SJSA1 (cell line): ENCODE results near the gene MYBPC3. TPM values are rescaled to one million over a fixed set of nuclear protein-coding genes. Genes with fewer than 3 reads are reported as not detected.

ENCODE experiments used
- DNase-seq, 2 experiments: peaks; one replicate each; pipeline ENCODE4 v3.0.0-alpha.2; 2015 to 2020; ENCODE audit warnings: low spot score in 2 of 2, low read depth in 1 of 2
- H3K27ac ChIP-seq: fragments of 250-450 bp; sonication (Bioruptor Pico); 2 replicates; pipeline ENCODE4 v1.5.1; 2020; ENCODE audit warnings: mild to moderate bottlenecking, moderate library complexity
- H3K27me3 ChIP-seq: fragments of 250-450 bp; sonication (Bioruptor Pico); replicated peaks from 2 replicates; pipeline ENCODE4 v1.5.1; 2020; ENCODE audit warnings: mild to moderate bottlenecking, moderate library complexity
- H3K36me3 ChIP-seq: fragments of 250-450 bp; sonication (Bioruptor Pico); 2 replicates; pipeline ENCODE4 v1.5.1; 2020; ENCODE audit warnings: mild to moderate bottlenecking
- H3K4me1 ChIP-seq: fragments of 250-450 bp; sonication (Bioruptor Pico); replicated peaks from 2 replicates; pipeline ENCODE4 v1.6.1; 2021; ENCODE audit warnings: mild to moderate bottlenecking
- H3K4me3 ChIP-seq: fragments of 250-450 bp; sonication (Bioruptor Pico); 2 replicates; pipeline ENCODE4 v1.5.1; 2020; ENCODE audit warnings: mild to moderate bottlenecking
- H3K9me3 ChIP-seq: fragments of 250-450 bp; sonication (Bioruptor Pico); replicated peaks from 2 replicates; pipeline ENCODE4 v1.5.1; 2020; ENCODE audit warnings: mild to moderate bottlenecking
- total RNA-seq: library from RNA; depleted of rRNA; stranded (reverse); fragments of >200 nt; shearing (Covaris generic); gene quantifications from 2 replicates; pipeline ENCODE4 v1.2.3, GENCODE V29; 2014; rRNA removed

Gene MYBPC3
- total RNA-seq, result not detected in 2 replicates

- H3K9me3 ChIP-seq, result no peaks in the 10 kb centered on the region
- H3K36me3 ChIP-seq, result no peaks in the 10 kb centered on the region
- peaks cover 9% of the 10 kb centered on the region for H3K4me1 ChIP-seq
- H3K27ac ChIP-seq, result no peak within 1 kb of the TSS
- no peaks in the 10 kb centered on the region for H3K27me3 ChIP-seq
- H3K4me3 ChIP-seq, result no peak within 1 kb of the TSS
- DNase-seq, result no peak
These were observed at the start of gene MYBPC3 for GRCh38 chr11:47352556-47352955. Gene MYBPC3 (minus strand): TSS chr11:47352702. CDS start chr11:47352647, 55 bp downstream.

DNA sequence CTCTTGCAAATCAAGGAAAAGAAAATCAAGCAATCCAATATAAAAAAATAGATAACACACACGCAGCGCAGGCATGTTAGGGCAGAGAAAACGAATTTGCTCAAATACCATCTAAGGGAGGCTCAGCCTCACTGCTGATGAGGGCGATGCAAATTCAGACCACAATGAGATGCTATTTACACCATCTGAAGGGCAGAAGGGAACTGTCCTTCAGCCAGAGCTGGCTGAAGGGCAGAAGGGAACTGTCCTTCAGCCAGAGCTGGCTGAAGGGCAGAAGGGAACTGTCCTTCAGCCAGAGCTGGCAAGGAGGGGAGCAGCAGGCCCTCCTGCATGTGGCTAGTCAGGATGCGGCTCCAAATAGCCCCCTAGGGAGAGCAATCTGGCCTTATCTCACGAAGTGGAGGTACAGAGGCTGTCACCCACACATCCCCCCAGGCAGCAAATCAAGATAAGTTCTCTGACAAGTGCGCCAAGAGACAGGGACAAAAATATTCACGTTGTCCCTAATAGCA lies 48.3 kb upstream of the MYBPC3 start:
- Histone ChIP-seq H3K9me3 (no peaks in the 10 kb centered on the region), H3K36me3 (no peaks in the 10 kb centered on the region), H3K27me3 (no peaks in the 10 kb centered on the region), H3K27ac (no peak overlapping the region), H3K4me1 (0 out of 2 replicates have a peak, but pooled peaks cover 3% of the 10 kb centered on the region), H3K4me3 (no peak overlapping the region)
- DNase-seq, result no peak

DNA sequence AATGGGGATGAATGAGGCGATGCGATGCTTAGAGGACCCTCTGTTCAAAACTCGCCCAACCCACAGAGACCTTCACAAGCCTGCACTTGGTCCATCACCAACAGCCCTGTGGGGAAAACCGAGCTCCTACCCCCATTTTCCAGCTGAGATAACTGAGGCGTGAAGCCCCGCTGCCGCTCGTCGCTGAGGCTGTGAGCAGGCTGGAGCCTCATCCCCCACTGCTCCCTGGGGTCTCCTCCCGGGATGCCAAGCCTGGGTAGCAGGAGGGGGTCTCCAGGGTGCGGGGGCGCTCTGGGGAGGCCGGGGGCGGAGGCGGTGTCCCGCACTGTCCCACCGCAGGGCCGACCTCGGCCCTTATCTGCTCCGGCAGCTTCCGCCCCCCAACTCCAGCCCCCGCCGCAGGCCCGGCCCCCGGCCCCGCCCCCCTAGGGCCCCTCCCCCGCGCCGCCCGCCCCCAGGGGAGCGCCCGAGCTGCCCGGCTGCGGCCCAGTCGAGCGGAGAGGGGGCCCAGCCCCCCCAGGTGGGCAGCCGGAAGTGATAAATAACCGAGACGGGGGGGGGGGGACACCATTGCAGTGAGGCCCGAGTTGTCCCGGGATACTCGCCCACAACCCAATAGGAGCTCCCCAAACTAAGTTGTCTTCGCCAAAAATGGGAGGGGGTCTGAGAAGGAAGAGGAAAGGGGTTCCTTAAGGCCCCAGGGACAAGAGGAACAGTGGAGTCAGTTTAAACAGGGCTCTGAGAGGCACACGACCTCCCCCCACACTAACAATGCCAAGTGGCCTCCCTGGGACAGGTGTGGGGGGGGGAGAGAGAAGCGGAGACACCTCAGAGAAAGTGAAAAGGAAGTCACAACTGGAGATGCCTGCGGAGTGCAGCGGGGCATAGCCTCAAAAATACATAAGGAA lies 47.6 kb upstream of the MYBPC3 start:
- Histone ChIP-seq H3K27me3 (no peaks in the 10 kb centered on the region), H3K4me1 (0 out of 2 replicates have a peak, but pooled peaks cover 3% of the 10 kb centered on the region), H3K9me3 (no peaks in the 10 kb centered on the region), H3K4me3 (peak overlapping the region; percentile 28), H3K36me3 (no peaks in the 10 kb centered on the region), H3K27ac (no peak overlapping the region)
- no peak for DNase-seq

- H3K4me1 ChIP-seq, result peaks cover 4% of the 10 kb centered on the region
- no peak overlapping the region for H3K27ac ChIP-seq
- H3K27me3 ChIP-seq, result no peaks in the 10 kb centered on the region
- no peak overlapping the region for H3K4me3 ChIP-seq
- no peaks in the 10 kb centered on the region for H3K36me3 ChIP-seq
- H3K9me3 ChIP-seq, result no peaks in the 10 kb centered on the region
- DNase-seq, result no peak
These were observed 46.0 kb upstream of the MYBPC3 start for GRCh38 chr11:47398551-47398950.

- no peak overlapping the region for H3K27ac ChIP-seq
- no peaks in the 10 kb centered on the region for H3K27me3 ChIP-seq
These were observed 45.5 kb upstream of the MYBPC3 start for GRCh38 chr11:47398011-47398410.

DNA sequence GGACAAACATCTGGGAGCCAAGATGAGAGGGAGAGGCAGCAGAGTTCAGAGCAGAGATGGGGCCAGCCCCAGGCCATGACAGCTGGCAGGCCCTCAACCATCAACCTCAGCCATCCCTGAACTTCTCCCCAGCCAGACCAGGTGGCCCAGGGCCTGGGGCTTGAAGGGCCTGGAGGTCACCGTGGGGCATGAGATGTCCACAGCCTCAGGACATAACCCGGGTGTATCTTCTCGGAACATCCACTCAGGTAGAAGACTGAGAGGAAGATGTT lies 43.5 kb upstream of the MYBPC3 start:
- Histone ChIP-seq H3K4me3 (no peak overlapping the region), H3K9me3 (no peaks in the 10 kb centered on the region), H3K27me3 (no peaks in the 10 kb centered on the region), H3K4me1 (peaks cover 16% of the 10 kb centered on the region), H3K27ac (no peak overlapping the region), H3K36me3 (no peaks in the 10 kb centered on the region)
- DNase-seq, result no peak

More at GRCh38 chr11:47398011-47398410, 45.5 kb upstream of the MYBPC3 start:
- DNase-seq, result no peak
- Histone ChIP-seq H3K4me1 (peaks cover 8% of the 10 kb centered on the region), H3K36me3 (no peaks in the 10 kb centered on the region), H3K9me3 (no peaks in the 10 kb centered on the region), H3K4me3 (no peak overlapping the region)

DNA sequence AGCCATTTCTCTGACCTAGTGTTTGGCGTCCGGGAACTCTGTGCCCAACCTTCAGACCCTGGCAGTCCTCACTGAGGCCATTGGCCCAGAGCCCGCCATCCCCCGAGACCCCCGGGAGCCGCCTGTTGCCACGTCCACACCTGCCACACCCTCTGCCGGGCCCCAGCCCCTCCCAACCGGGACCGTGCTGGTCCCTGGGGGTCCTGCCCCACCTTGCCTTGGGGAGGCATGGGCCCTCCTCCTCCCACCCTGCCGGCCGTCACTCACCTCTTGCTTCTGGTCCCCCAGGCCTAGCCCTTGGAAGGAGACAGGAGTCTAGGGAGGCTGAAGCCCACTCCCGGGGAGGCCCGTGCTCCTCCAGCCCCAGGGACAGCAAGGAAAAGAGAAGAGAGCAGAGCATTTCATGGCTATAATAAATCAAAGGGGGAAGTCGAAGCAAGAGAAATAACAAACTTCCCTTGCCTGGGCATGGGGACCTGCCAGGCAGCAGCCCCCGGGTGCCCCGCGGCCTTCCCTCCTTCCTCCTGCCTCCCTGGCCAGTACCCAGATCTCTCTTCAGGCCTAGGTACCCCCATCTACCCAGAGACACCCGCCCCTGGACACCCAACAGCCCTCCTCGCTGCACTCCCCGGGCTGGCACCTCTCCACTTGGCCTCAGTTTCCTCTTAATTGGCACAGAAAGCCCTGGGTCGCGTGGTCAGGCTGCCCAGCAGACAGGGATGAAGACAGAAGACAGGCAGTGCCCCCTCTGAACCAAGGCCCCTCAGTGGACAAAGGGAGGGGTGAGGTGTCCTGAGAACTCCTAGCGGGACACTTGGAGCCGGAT lies 42.9 kb upstream of the MYBPC3 start:
- no peaks in the 10 kb centered on the region for H3K9me3 ChIP-seq
- DNase-seq, result no peak
- H3K27me3 ChIP-seq, result no peaks in the 10 kb centered on the region
- H3K4me3 ChIP-seq, result no peak overlapping the region
- H3K27ac ChIP-seq, result no peak overlapping the region
- peaks cover 18% of the 10 kb centered on the region for H3K4me1 ChIP-seq
- no peaks in the 10 kb centered on the region for H3K36me3 ChIP-seq

GRCh38 chr11:47394322-47395222 lies 42.1 kb upstream of the MYBPC3 start:
- no peak overlapping the region for H3K4me3 ChIP-seq
- DNase-seq, result no peak
- H3K27ac ChIP-seq, result no peak overlapping the region

GRCh38 chr11:47394050-47394321 lies 41.5 kb upstream of the MYBPC3 start:
- DNase-seq, result no peak
- H3K4me1 ChIP-seq, result peaks cover 15% of the 10 kb centered on the region
- no peak overlapping the region for H3K27ac ChIP-seq
- H3K27me3 ChIP-seq, result no peaks in the 10 kb centered on the region
- H3K36me3 ChIP-seq, result no peaks in the 10 kb centered on the region
- H3K4me3 ChIP-seq, result no peak overlapping the region
- H3K9me3 ChIP-seq, result no peaks in the 10 kb centered on the region

More at GRCh38 chr11:47394322-47395222, 42.1 kb upstream of the MYBPC3 start:
- peaks cover 15% of the 10 kb centered on the region for H3K4me1 ChIP-seq
- no peaks in the 10 kb centered on the region for H3K36me3 ChIP-seq
- H3K27me3 ChIP-seq, result no peaks in the 10 kb centered on the region
- no peaks in the 10 kb centered on the region for H3K9me3 ChIP-seq

DNA sequence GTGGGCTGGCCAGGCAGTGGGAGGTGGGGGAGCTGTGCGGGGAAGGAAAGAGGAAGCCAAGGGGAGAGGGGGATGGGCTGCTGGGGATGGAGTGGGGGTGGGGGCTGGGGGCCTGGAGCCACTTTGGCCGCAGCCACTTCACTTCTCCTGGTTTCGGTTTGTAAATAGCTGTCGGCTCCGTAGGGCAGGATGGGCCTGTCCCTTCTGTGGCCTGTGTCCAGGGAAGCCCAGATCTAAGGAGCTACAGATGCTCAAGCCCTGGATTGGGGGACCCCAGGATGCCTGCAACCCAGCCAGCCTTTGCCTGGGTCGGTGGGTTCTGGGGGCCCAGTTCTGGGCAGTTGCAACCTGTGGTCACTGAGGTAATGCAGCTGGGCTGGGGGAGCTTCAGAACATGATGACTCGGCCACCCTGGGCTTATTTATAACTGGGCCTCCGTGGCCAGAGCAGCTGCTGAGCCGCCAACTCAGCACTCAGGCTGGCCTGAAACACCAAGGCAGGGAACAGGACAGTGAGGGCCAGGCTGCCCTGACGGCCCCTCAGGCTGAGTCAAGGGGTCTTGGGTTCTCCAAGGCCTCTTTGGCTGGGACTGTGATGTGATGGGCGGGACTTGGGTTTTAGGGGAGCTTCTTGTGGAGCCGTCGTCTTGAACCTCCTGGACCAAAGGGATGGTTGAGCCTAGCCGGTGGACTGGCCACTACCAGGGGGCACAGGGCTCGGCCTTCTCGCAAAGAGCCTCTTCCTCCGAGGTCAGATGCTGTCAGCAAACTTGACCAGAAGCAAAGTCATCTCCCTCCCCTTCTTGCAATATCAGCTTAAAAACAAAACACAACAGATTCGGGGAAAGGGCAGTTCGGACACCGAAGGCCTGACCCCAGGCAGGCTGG lies 40.9 kb upstream of the MYBPC3 start:
- Histone ChIP-seq H3K36me3 (no peaks in the 10 kb centered on the region), H3K9me3 (no peaks in the 10 kb centered on the region), H3K27ac (no peak overlapping the region), H3K4me3 (no peak overlapping the region), H3K27me3 (no peaks in the 10 kb centered on the region), H3K4me1 (peaks cover 15% of the 10 kb centered on the region)
- DNase-seq, result no peak

- Histone ChIP-seq H3K36me3 (no peaks in the 10 kb centered on the region), H3K4me3 (no peak overlapping the region), H3K27ac (no peak overlapping the region), H3K4me1 (peaks cover 15% of the 10 kb centered on the region), H3K9me3 (no peaks in the 10 kb centered on the region), H3K27me3 (no peaks in the 10 kb centered on the region)
- no peak for DNase-seq
These were observed 40.2 kb upstream of the MYBPC3 start for GRCh38 chr11:47392546-47393162.

- H3K36me3 ChIP-seq, result no peaks in the 10 kb centered on the region
- DNase-seq, result no peak
- peaks cover 15% of the 10 kb centered on the region for H3K4me1 ChIP-seq
- H3K27me3 ChIP-seq, result no peaks in the 10 kb centered on the region
- H3K4me3 ChIP-seq, result no peak overlapping the region
- no peaks in the 10 kb centered on the region for H3K9me3 ChIP-seq
- 0 out of 2 replicates have a peak overlapping the region, but pooled peaks have one; percentile 20 for H3K27ac ChIP-seq
These were observed 39.4 kb upstream of the MYBPC3 start for GRCh38 chr11:47391711-47392432.
